GM21526 (cell line): ENCODE measurements around the gene DYNLL2.
"Not testable (repeated sequence)": the region's sequence is repeated elsewhere in the genome, so short reads cannot be mapped to it uniquely, and the experiment has no call there.

ENCODE experiments used
- ATAC-seq: cut with Tn5 transposase; IDR thresholded peaks from one replicate; pipeline ENCODE4 v1.9.1; 2021; ENCODE audit warnings: moderate library complexity; ENCODE audit not compliant: unreplicated experiment, low FRiP score

The DYNLL2 gene

GRCh38 chr17:58097384-58098088 is 14.3 kb downstream of the DYNLL2 start:
- no peak for ATAC-seq

DNA sequence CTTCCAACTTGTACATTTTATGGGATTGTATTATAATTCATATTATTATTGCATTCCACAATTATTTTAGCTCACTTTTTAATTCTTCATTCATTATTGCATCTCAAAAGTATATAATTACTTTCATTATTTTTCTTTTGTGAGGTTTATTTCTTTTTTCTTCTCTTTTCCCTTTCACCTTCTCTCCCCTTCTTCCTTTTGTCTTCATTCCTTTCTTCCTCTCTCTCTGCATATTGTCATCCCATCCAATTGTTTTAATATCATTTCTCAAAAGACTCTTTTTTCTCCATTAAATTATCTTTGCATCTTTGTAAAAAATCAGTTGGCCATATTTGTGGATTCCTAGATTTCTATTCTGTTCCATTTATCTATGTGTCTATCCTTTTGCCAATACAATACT is 17.3 kb downstream of the DYNLL2 start:
- ATAC-seq: no peak

DNA sequence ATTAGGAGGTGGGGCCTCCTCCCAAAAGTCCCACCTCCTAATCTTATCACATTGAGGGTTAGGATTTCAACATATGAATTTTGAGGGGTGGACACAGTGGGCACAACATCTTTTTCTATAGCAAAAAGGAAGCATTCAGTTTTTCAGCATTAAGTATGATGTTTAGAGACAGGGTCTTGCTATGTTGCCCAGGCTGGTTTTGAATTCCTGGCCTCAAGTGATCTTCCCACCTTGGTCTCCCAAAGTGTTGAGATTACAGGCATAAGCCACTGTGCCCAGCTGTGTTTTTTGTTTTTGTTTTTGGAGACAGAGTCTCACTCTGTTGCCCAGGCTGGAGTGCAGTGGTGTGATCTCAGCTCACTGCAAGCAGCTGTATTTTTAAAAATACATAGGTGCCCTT is 18.7 kb downstream of the DYNLL2 start:
- ATAC-seq: not testable (repeated sequence)

- no peak for ATAC-seq
Observed at GRCh38 chr17:58105093-58105492, 21.9 kb downstream of the DYNLL2 start.

DNA sequence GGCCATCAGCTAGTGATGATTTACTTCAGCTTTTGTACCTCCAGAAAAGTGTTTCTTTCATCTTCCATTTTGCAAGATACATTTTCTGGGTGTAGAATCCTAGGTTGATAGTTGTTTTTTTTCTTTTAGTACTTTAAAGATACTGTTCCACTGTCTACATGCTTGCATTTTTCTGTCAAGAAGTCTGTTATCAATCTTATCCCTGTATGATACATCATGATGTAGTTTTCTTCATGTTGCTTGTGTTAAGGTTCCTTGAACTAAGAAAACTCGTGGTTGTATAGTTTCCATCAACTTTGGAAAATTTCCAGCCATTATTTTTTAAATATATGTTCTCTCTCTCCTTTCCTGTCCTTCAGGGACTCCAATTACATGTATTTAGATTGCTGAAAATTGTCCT is 24.1 kb downstream of the DYNLL2 start:
- ATAC-seq: no peak

DNA sequence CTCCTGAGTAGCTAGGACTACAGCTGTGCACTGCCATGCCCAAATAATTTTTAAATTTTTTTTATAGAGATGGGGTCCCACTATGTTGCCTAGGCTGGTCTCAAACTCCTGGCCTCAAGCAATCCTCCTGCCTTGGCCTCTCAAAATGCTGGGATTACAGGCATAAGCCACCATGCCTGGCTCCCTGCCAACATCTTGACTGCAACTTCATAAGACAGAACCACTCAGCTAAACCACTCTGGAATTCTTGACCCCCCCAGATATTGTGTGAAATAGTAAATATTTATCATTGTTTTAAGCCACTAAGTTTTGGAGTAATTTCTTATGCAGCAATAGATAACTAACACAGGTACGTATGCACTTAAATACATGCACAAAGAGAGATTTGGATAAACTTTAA is 26.0 kb downstream of the DYNLL2 start:
- ATAC-seq: no peak

DNA sequence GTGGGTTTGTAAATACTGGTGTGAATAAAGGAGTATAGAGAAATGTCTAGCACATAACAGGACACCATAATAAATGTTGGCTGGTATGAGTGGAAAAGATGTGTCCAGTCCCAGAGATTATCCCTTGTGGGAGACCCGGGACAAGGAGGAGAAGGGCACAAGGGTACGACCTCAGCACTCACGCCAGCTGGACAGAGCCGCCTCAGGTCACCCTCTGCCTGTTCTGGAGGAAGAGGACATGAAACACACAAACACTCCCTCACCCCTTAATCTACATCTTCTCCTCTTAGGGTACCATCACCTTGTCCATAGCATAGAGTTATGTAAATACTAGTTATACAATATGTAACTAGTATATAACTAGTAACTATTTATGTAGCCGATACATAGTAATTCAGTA is 26.8 kb downstream of the DYNLL2 start:
- ATAC-seq: no peak

DNA sequence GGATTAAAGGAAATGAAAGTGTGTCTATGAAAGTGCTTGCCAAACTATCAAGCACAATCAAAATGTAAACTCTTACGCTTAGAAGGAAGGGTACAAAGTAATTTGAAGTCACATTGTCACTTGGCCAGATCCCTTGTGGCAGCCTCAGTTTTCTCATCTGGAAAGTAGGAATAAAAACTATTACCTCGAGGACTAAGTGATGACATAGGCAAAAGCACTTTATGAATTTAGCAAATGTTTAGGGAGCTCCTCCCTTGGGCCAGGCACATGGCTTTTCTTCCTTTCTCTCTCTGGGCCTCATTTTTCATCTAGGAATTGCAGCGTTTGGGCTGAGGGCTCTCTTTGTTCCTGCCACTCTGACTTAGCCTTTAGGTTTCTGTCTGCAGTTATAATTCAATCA is 28.5 kb downstream of the DYNLL2 start:
- no peak for ATAC-seq

GRCh38 chr17:58112970-58113631 is 29.9 kb downstream of the DYNLL2 start:
- ATAC-seq: no peak

DNA sequence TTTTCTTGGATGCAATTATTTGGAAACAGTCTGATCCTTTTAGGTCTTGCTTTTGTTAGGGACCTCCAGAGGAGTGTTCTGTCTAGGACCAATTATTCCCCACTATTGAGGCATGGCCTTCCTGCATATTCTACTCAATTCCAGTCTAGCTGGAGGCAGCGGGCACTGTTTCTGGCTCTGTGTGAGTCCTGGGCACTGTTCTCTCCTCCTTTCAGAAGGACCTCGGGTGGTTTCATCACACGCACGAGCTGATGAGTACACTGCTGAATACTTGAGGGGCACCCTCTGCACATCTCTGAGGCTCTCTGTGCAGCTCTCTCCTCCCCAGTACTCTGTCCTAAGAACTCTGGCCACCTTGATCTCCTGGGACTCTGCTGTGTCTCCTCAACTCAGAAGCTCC is 30.7 kb downstream of the DYNLL2 start:
- ATAC-seq: no peak

GRCh38 chr17:58117382-58117781 is 34.2 kb downstream of the DYNLL2 start:
- no peak for ATAC-seq

GRCh38 chr17:58119491-58119890 is 36.3 kb downstream of the DYNLL2 start:
- ATAC-seq: no peak

GRCh38 chr17:58120195-58120822 is 37.1 kb downstream of the DYNLL2 start:
- ATAC-seq: no peak

GRCh38 chr17:58121925-58122324 is 38.7 kb downstream of the DYNLL2 start:
- no peak for ATAC-seq

- no peak for ATAC-seq
Observed at GRCh38 chr17:58127846-58128245, 44.6 kb downstream of the DYNLL2 start.

DNA sequence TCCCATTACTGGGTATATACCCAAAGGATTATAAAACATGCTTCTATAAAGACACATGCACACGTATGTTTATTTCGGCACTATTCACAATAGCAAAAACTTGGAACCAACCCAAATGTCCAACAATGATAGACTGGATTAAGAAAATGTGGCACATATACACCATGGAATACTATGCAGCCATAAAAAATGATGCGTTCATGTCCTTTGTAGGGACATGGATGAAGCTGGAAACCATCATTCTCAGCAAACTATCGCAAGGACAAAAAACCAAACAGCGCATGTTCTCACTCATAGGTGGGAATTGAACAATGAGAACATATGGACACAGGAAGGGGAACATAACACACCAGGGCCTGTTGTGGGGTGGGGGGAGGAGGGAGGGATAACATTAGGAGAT is 49.5 kb downstream of the DYNLL2 start:
- not testable (repeated sequence) for ATAC-seq

DNA sequence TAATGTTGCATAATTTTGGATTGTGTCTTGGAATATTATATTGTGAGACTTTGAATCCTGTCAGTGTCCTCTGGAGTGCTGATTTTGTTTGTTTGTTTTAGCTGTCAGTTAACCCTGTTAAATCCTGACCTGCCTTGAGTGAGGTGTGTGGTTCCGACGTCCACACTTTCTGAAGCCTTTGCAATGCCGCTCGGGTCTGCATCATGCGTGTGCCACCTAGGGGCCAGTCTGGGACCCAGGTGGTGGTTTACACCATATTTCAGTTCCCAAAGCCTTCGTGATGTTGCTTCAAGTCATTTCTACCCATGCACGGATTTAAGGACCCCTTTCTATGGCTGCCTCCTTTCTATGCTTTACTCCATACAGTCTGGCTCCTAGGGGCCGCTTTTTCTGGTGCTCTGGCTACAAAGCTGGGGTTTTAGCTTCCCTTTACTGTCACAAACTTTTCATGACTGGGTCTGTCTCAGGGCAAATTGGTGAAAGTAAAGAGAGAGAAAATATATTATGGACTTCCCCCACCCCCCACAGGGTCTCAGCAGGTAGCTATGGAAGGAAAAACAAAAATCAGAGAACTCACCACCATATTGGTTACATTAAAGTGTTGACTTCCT is 53.6 kb downstream of the DYNLL2 start:
- ATAC-seq: no peak

- ATAC-seq: no peak
Observed at GRCh38 chr17:58141505-58141904, 58.3 kb downstream of the DYNLL2 start.

- ATAC-seq: not testable (repeated sequence)
Observed at GRCh38 chr17:58143335-58143734, 60.1 kb downstream of the DYNLL2 start.

- no peak for ATAC-seq
Observed at GRCh38 chr17:58144801-58145200, 61.6 kb downstream of the DYNLL2 start.
